Measurements from ENCODE around the gene RSPH3.

RSPH3 gene

GRCh38 chr6:158999666-159000403, at the start of gene RSPH3:
TSS of gene RSPH3 (minus strand) at chr6:159000202. CDS start at chr6:158999550, 652 bp downstream.
- no peak for TF ChIP-seq ZNF274 (IDR thresholded peaks at IDR 0.05; ENCODE audit: low read depth, low read length)
- peak within 1 kb of the TSS; percentile 66 for H3K4me3 ChIP-seq (ENCODE audit: low read length)

GRCh38 chr6:159047891-159048685, 48.1 kb upstream of the RSPH3 start:
- H3K4me3 ChIP-seq (ENCODE audit: low read length): no peak overlapping the region
- no peak for TF ChIP-seq ZNF274 (IDR thresholded peaks at IDR 0.05; ENCODE audit: low read depth, low read length)

GRCh38 chr6:159045801-159046200, 45.8 kb upstream of the RSPH3 start:
- no peak for TF ChIP-seq ZNF274 (IDR thresholded peaks at IDR 0.05; ENCODE audit: low read depth, low read length)

GRCh38 chr6:159044899-159045727, 45.1 kb upstream of the RSPH3 start, which contains the start of gene TAGAP:
TSS of gene TAGAP (minus strand) at chr6:159044991. CDS start at chr6:159044146, 845 bp downstream.
- TF ChIP-seq ZNF274 (IDR thresholded peaks at IDR 0.05; ENCODE audit: low read depth, low read length): no peak

More at GRCh38 chr6:159045801-159046200, 45.8 kb upstream of the RSPH3 start:
- H3K4me3 ChIP-seq (ENCODE audit: low read length): no peak overlapping the region

GRCh38 chr6:159043947-159044346, 43.9 kb upstream of the RSPH3 start:
- no peak for TF ChIP-seq ZNF274 (IDR thresholded peaks at IDR 0.05; ENCODE audit: low read depth, low read length)
- H3K4me3 ChIP-seq (ENCODE audit: low read length): peak overlapping the region; percentile 77

More at GRCh38 chr6:159044899-159045727, 45.1 kb upstream of the RSPH3 start, which contains the start of gene TAGAP:
- peak within 1 kb of the TSS; percentile 77 for H3K4me3 ChIP-seq (ENCODE audit: low read length)

- H3K4me3 ChIP-seq (ENCODE audit: low read length): peak overlapping the region; percentile 77
- TF ChIP-seq ZNF274 (IDR thresholded peaks at IDR 0.05; ENCODE audit: low read depth, low read length): no peak
Observed at GRCh38 chr6:159043251-159043650, 43.2 kb upstream of the RSPH3 start.

- TF ChIP-seq ZNF274 (IDR thresholded peaks at IDR 0.05; ENCODE audit: low read depth, low read length): no peak
Observed at GRCh38 chr6:159042826-159043181, 42.8 kb upstream of the RSPH3 start.

GRCh38 chr6:159042003-159042825, 42.2 kb upstream of the RSPH3 start:
- H3K4me3 ChIP-seq (ENCODE audit: low read length): peak overlapping the region; percentile 77; the same call in 1 of the 2 replicates
- TF ChIP-seq ZNF274 (IDR thresholded peaks at IDR 0.05; ENCODE audit: low read depth, low read length): no peak

More at GRCh38 chr6:159042826-159043181, 42.8 kb upstream of the RSPH3 start:
- peak overlapping the region; percentile 77 for H3K4me3 ChIP-seq (ENCODE audit: low read length)

GRCh38 chr6:159041181-159041580, 41.2 kb upstream of the RSPH3 start:
- no peak for TF ChIP-seq ZNF274 (IDR thresholded peaks at IDR 0.05; ENCODE audit: low read depth, low read length)
- H3K4me3 ChIP-seq (ENCODE audit: low read length): no peak overlapping the region

- no peak overlapping the region for H3K4me3 ChIP-seq (ENCODE audit: low read length)
- TF ChIP-seq ZNF274 (IDR thresholded peaks at IDR 0.05; ENCODE audit: low read depth, low read length): no peak
Observed at GRCh38 chr6:159039885-159040258, 39.9 kb upstream of the RSPH3 start.

GRCh38 chr6:159038914-159039884, 39.2 kb upstream of the RSPH3 start:
- TF ChIP-seq ZNF274 (IDR thresholded peaks at IDR 0.05; ENCODE audit: low read depth, low read length): no peak
- peak overlapping the region; percentile 21; the same call in 1 of the 2 replicates for H3K4me3 ChIP-seq (ENCODE audit: low read length)

- peak overlapping the region; percentile 11; the same call in 1 of the 2 replicates for H3K4me3 ChIP-seq (ENCODE audit: low read length)
Observed at GRCh38 chr6:159038318-159038717, 38.3 kb upstream of the RSPH3 start.
